Inflammatory macrophage treated with lipopolysaccharide for 4 hours (primary cell): ENCODE results near the gene RNF220.
A peak's percentile ranks its signal among the peaks of the same experiment; 100 is the strongest.

Experiments
- DNase-seq: peaks from one replicate; pipeline ENCODE4 v3.0.0-alpha.2; 2020

The RNF220 gene

DNA sequence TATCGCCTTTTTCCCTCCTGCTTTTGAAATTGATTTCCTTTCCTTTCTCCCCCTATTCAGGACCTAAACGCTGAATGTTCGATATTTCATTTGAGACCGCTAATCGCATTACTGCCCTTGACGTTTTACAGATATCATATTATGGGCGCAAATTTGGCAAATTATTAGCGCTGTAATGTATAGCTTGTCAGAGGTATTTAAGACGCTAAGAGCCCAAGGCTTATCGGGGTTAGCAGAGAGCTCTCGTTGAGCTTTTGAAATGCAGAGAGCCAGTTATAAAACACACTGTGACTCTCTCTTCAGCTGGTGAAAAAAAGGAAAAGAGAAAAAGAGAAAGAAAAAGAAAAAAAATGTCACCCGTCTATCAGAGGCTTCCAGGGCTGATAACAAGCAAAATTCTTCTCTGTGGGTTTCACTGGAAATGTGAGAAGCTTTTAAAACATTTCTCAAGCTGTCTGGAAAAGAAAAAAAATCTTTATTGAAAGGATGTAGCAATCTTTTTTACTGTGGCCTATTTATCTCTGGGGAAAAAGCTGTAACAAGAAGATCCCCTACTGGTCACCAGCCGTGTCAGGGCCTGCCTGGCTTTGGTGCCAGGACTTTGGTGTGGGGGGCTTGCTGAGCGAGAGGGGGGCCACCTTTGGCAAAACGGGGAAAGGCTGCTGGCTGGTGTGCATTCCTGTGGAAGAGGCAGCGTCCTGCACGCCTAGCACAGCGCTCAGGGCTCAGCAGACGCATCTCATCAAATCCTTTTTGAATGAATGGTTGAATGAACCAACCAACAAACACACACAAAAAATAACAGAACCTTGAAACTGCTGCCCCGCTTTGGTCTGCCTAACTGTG is 119.8 kb downstream of the RNF220 start:
- no peak for DNase-seq

DNA sequence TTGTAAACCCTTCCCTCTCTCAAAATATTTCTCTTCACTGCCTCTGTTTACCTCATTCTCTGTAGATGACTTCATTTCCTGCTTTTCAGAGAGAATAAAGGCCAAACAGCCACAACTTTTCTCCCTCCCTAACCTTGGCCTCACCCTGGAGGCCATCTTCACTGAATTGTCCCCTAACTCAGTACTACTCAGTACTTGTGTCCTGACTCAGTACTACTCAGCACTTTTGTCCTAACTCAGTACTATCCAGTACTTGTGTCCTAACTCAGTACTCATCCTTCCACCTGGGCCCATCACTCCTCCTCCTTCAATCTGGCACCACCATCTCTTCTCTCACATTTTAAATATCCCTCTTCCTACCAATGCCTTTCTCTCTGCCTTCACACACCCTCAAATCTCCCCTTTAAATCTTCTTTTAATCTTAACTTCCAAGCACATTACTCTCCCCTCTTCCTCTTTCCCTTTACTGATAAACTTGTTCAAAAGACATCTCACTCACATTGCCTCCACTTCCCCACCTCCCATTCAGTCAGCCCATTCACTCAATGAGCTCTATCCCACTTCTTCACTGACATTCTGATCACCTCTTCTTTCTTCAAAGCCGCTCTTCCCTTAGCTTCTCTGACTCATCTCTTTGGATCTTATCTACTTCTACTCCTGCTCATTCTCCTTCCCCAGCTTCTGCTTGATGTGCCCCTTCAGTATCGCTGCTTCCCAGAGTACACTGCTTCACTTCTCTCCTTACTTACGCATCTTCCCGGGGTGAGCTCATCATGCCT is 121.4 kb downstream of the RNF220 start:
- no peak for DNase-seq

DNA sequence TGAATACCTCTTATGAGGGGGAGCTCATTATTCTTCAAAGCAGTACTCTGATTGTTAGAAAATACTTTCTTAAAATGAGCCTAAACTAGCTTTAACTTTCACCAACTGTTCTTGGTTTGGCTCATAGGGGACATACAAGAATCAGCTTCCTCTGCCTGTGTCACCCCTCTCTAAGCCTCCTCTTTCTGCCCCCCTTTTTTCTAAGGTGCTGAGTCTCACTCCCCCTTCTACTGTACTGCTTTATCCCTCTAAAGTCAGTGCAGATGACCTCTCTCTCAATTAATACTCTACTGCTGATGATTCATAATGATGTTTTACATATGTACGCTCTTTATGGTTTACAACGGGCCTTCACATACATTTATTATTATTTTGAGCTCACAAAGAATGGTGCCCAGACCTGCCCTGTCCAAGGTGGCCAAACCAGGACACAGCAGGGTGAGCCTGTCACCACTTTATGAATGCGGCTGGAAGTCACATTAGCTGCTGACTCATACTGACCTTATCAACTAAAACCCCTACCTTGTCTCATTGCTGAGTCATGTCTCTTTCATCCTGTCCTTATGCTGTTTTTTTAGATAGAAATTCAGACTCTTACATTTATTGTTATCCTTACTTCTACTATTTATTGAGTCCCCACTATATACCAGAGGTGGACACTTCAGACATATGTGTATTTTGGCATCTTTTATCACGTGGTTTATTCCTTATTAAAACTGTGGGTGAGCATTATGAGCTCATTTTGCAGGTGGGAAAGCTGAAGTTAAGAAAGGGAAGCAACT is 126.9 kb downstream of the RNF220 start:
- no peak for DNase-seq

DNA sequence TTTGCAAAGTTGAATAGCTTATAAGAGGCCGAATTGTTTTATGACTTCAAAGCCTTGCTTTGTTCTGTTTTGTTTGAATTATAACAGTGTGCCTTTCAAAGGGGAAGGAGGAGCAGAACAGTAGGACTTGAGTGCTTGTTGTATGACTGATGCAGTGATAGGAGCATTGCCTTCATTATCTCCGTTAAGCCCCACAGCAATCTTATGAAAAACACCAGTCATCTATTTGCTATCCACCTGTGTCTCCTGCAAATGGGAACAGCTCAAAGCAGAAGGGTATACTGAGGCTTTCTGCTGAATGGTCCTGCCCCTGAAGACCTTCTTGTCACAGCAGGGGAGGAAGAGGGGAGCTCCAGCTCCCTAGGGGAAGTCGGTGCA is 127.5 kb downstream of the RNF220 start:
- DNase-seq: no peak

DNA sequence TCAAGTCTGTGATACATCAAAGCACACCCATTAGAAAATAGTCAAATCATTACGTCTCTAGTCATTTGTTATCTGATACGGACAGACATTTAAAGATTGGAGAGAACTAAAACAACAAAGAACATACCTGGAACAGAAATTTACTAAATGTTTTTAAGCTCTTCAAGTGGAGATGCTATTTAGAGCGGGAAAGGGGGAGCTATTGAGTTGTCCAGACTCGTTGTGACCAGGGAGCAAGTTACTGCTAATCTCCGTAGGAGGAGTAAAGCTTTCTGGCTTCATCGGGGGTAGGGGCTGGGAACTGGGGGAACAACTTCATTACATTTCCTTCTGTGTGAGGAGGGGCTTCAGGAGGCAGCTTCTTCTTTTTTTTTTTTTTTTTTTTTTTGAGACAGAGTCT is 129.7 kb downstream of the RNF220 start:
- no peak for DNase-seq

DNA sequence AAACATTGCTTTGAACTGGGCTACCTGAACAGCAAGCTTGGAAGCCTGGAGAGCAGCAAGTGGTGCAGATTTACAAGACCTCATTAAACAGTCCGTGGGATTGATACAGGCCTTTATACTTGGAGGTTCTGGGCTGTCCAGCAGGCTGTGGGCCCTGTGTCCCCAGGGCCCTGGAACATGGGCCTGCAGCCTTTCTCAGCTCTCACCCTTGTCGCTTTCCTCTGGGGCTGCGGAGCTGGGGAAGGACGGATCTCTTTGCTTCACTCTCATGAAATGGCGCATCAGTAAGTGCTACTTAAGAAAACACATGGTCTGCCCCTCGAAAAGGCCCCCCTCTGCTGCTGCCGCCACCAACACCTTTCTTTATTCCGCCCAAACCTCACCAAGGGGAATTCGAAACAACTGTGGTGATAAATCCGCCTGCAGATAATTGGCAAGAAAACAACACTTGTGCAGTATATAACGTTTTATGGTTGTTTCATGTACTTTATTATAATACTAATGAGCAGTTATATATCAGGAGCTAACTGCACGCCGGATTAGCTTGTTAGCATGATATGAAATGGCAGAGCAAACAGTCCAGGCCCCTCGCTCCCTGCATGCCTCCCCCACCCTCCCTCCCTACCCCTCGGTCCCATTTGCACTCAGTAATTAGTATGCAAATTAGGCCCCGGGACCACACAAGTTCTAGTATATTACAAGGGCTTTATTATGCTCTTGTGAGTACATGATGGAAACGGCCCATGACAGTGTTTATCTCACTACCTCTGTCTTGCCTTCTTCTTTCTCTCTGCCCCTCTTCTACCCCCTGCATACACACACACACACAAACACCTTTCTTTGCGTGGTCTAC is 131.5 kb downstream of the RNF220 start:
- no peak for DNase-seq

DNA sequence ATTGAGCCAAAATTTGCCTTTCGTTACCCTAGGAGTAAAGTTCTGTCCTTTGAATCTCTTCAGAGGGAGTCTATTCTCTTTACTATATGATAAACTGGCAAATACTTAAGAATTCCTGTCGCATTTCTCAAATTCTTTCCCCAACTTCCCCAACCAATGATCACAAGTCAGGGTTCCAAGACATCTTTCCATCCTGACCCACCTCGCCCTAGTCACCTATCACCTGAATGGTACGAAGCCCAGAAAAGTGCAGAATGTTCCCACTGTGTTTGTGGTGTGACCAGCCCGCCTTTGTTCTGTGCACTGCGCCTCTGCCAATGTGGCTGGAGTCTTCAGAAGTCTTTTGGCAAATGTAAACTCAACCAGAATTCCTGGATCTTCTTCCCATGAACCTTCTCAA is 132.5 kb downstream of the RNF220 start:
- DNase-seq: no peak

DNA sequence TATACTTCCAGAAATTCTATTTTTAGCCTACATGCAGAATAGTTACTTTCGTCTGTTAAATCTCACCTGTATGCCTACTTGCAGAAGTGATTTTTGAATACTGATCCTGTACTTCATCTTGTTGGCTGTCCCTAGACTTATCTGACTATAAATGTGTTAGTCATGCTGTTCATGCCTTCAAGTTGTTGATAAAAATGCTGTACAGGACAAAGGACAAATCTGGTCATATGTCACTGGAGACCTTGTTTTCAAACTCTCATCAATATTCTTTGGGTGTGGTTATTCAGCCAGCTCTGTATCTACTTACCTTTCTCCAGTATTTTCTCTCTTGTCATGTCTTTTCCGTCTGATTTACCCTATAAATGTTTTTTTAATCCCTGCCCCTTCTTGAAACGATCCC is 132.9 kb downstream of the RNF220 start:
- DNase-seq: no peak

DNA sequence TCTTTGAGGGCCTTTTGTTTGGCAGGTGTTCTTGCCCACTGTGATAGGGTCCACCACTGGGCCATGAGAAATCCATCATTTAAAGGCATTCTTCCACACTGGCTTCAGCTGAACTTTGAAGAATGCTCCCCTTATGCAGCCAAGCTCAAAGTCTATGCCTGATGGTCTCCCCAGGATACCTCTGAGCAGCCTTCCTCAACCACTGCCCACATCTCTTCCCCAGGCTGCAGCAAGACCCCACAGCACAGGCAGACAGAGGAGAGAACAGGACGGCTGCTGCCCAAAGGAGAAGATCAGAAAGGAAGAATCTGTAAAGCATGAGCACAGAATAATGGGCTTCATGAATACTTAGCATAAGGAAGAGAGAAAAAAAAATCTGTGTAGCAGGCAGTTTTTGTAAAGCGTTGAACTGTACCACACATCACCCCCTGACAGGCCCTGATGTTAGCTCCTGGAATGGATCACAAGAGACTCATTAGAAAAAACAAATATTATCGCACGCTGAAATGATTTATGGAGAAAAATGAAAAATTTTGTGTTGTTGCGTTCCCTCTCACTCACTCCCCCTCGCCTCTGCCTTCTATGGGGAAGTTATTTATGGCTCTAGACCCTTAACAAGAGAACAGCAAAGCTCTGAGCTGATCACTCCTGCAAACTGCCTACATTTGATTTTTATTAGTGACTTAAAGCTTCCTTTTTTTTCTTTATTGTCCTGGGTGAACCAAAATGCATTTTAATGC is 135.1 kb downstream of the RNF220 start:
- DNase-seq: no peak

DNA sequence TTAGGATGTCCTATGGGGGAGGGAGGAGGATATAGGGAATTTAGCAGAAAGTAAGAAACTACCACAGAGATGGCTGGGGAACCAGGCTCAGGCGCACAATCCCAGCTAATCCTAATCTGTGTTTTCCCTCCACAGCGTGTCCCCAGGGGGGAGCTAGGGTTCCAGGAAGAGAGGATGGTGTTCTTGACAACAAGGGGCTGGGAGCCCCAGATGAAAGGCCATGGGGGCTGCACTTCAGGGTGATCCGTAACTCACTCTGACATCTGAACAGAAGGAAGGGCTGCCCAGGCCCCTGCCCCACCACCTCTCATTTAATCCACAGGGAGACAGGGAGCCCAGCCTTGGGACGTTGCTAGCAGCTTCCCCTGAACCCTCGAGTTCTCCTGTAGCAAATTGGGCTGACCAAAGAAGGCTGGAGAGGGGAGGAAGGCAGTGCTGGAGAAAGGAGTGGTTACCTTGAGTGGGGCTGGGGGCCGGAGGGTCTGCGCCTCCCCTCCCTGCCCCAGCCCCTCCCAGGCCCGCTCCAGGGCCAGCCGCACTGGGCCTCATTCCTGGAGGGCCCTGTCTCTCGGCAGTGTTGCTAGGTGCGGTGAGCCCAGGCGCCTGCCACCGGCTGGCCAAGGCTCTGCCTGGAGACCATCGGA is 137.5 kb downstream of the RNF220 start:
- no peak for DNase-seq

- peak; percentile 27 for DNase-seq
These were observed 138.1 kb downstream of the RNF220 start for GRCh38 chr1:44543064-44543744.

GRCh38 chr1:44543786-44544185 is 138.7 kb downstream of the RNF220 start:
- no peak for DNase-seq

DNA sequence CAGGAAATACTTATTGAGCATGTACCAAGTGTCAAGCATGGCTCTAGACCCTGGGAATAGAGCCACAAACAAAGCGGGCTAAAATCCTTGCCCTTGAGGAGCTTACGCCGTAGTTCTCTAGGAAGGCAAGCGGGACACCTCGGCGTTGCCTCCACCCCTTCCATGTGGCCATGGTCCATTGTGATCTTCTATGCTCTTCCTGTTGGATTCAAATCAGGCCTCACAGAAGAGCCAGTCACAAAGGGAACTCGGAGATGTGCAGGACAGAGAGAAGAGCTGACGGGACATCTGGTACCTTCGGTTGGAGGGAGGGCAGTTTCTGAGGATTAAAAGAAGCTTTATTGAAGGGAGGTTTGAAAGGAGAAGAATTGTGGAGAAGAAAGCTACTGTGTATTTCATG is 139.9 kb downstream of the RNF220 start:
- DNase-seq: no peak

- no peak for DNase-seq
These were observed 140.9 kb downstream of the RNF220 start for GRCh38 chr1:44545961-44546360.

DNA sequence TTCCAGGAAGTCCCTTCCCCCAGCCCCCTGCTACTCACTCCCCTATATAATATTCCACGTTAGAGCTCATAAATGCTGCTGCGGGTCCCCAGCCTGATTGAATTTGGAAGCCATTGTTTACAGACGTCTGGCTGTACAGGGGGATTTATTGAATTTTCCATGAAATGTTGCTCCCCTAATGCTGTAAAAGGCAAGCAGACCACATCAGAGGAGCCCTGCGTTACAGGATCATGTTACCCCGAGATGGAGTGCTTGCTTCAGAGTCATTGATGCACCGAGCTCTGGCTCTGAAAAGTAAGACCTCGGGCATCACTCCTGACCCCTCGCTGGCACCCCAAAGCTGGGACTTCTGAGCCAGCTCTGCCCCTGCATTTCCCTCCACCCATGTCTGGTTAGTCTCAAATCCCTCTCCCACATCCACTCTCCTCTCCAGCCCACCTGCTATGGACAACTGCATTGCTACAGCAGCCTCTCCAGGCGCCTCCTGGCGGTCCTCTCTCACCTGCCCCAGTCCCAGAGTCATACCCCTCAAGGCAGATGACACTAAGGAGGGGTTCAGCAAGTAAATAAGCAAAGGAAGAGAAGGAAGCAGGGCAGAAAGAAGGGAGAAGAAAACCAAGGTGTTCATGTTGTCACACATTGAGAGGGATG is 141.5 kb downstream of the RNF220 start:
- DNase-seq: no peak

DNA sequence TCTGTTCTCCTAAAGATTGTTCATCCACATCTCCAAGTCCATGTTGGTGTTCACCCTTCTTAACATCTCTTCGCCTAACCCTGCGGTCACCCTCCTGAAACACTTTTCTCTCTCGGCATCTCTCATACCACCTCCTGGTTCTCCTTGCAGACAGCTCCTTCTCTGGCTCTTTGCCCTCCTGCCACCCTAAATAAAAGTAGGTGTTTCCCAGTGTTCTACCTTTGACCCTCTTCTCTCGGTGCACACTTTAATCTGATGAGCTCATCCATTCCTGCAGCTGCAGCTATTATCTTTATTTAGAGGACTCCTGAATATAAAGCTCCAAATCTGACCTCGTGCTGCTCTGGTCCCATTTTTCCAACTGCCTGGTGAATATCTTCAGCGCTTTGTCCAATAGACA is 142.3 kb downstream of the RNF220 start:
- DNase-seq: no peak

DNA sequence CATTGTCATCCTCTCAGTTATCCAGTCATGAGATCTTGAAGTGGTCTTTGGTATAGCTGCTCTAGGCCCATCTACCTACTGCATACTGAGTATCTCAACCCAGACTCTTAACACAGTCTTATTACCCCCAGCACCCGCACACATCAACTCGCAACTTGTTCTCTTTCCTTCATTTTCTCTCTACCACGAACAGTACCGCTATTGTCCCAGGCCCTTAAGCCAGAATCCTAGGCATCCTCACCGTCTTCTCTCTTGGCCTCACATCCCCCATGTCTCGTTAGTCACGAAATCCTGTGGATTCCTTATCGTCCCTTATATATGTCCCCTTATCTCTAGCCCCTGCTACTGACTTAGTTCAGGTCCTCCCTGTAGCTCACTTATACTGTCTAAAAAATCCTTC is 142.8 kb downstream of the RNF220 start:
- no peak for DNase-seq

DNA sequence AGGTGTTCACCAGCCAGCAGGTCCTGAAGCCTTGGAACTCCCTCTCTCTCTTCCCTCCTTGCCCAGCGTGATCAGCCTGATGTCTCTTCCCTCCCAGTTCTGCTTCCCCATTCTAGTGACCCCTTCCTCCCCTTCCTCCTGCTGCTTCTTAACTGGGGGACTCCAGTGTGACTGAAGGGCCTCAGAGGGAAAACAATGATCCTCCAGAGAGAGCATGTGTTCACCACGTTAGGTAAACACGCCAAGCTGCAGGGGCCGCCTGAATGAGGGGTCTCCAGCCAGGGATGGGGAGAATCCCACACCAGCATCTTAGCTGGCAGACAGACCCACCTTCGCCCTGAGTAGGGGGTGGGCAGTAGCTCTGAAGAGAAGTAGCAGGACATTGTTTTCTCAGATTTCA is 144.5 kb downstream of the RNF220 start:
- DNase-seq: peak; percentile 13

GRCh38 chr1:44553127-44553758 is 148.2 kb downstream of the RNF220 start:
- DNase-seq: no peak

GRCh38 chr1:44553771-44554170 is 148.7 kb downstream of the RNF220 start:
- no peak for DNase-seq
